Fibroblast of pulmonary artery (primary cell): ENCODE results near the gene MAGI3.
A peak's percentile ranks its signal among the peaks of the same experiment; 100 is the strongest.

ENCODE experiments used
- DNase-seq: peaks from one replicate; pipeline ENCODE4 v3.0.0-alpha.2; 2010; ENCODE audit warnings: low read depth
- H3K4me3 ChIP-seq: replicated peaks from 2 replicates; pipeline ENCODE4 v1.5.1; 2011; ENCODE audit warnings: low read depth, mild to moderate bottlenecking, control low read depth, low read length, moderate library complexity
- CTCF ChIP-seq: IDR thresholded peaks from 2 replicates; pipeline ENCODE4 v1.5.1; 2011; ENCODE audit warnings: mild to moderate bottlenecking, control low read depth, low read length, inconsistent platforms; ENCODE audit errors: missing control alignments

The MAGI3 gene

DNA sequence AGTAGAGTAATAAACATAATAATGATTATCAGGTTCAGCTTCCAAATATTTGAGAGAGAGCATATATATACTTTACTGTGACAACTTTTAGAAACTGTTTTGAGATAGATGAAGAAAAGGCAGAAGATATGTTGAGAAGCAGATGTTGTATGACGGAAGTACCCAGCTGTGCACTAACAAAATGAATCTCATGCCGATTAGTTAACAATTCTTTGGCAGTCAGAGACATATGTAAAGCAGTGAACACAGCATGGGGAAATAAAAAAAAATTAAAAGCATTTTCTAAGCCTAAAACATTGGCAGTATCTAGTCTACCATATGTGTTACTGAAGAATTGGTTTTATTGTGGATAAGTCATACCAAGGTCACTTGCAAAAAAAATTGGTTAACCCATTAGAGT lies 51.8 kb downstream of the MAGI3 start:
- no peak for DNase-seq
- TF ChIP-seq CTCF, result no peak
- no peak overlapping the region for H3K4me3 ChIP-seq

DNA sequence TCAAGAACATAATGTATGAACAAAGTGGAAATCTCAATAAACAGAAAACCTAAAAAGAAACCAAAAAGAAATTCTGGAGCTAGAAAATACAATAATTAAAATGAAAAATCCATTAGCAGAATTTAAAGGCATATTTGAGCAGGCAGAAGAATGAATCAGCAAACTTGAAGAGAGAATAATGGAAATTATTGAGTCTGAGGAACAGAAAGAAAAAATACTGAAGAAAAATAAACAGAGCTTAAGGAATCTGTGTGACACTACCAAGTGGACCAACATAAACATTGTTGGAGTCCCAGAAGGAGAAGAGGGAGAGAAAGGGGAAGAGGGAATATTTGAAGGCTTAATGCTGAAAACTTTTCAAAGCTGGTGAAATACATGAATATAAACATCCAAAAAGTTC lies 54.5 kb downstream of the MAGI3 start:
- no peak for DNase-seq
- H3K4me3 ChIP-seq, result no peak overlapping the region
- no peak for TF ChIP-seq CTCF

- no peak for TF ChIP-seq CTCF
- H3K4me3 ChIP-seq, result no peak overlapping the region
- no peak for DNase-seq
These were observed 61.4 kb downstream of the MAGI3 start for GRCh38 chr1:113451710-113452109.

DNA sequence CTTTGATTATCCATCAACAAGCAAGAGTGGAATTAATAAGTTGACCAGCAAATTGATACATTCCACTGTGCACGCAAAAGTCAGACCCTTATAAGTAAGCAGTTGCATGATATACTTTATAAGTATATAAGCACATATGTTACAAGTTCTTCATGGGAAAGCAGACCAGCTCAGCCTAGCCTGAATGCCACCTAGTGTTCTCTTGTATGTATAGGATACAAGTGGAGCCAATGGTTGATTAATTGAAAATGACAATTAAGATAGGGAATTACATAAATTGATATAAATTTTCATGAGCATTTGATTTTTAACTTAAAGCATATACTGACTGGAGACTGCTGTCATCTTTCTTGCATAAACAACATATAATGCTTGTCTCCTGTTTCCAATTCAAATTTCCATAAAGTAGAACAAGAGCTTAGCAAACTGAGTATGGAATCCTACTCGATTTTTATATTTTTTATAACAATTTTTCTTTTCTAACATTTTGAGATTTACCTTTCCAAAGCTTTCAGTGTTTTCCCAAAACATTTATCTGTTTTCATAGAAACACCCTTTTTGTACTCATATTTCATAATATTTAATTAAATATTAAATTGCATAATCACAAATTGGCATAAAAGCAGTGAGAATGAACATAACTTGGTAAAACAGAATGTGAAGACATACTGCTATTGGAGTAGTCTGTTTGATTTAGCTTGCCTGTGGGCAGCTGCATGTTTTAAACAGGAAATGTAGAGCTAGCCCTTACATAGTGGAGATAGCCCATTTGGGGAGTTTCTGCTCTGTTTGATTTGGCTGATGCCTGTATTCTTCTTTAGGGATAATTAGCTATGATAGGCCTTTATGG lies 62.8 kb downstream of the MAGI3 start:
- H3K4me3 ChIP-seq, result no peak overlapping the region
- DNase-seq, result peak; percentile 74
- peak; percentile 72 for TF ChIP-seq CTCF

- no peak for DNase-seq
- TF ChIP-seq CTCF, result peak; percentile 2
- no peak overlapping the region for H3K4me3 ChIP-seq
These were observed 63.4 kb downstream of the MAGI3 start for GRCh38 chr1:113453771-113454083.

GRCh38 chr1:113455374-113455773 lies 65.1 kb downstream of the MAGI3 start:
- no peak for TF ChIP-seq CTCF
- DNase-seq, result peak; percentile 6
- no peak overlapping the region for H3K4me3 ChIP-seq

- DNase-seq, result peak; percentile 95
- no peak overlapping the region for H3K4me3 ChIP-seq
- no peak for TF ChIP-seq CTCF
These were observed 66.7 kb downstream of the MAGI3 start for GRCh38 chr1:113456967-113457366.
